GM19372 (cell line): ENCODE results near the gene ZFAND3.

ENCODE experiments used
- ATAC-seq: cut with Tn5 transposase; IDR thresholded peaks from one replicate; pipeline ENCODE4 v1.9.1; 2021; ENCODE audit warnings: mild to moderate bottlenecking, low read depth, moderate library complexity; ENCODE audit not compliant: unreplicated experiment

ZFAND3 gene

DNA sequence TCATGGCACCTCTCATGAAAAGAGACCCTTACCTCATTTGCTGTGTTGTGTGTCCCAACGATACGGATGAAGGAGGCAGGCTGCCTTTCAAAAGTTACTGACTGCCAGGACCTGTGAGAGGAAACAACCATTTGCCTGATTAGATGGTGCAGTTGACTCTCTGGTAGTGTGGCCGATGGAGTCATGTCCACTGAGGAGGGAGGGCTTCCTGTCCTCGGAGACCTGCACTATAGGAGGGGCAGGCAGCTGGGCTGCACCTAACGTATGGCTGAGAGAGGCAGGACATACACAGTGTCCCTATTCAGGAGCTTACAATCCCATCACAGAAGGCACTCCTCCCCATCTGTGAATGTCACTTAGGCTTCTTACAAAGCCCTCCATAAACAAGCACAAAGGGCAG, 373.0 kb downstream of the ZFAND3 start:
- no peak for ATAC-seq

- ATAC-seq: no peak
Measured at GRCh38 chr6:38193051-38193450, 373.5 kb downstream of the ZFAND3 start.

GRCh38 chr6:38193481-38194281, 374.2 kb downstream of the ZFAND3 start:
- ATAC-seq: no peak

GRCh38 chr6:38194282-38194572, 374.7 kb downstream of the ZFAND3 start:
- no peak for ATAC-seq

- ATAC-seq: no peak
Measured at GRCh38 chr6:38194589-38194988, 375.1 kb downstream of the ZFAND3 start.

DNA sequence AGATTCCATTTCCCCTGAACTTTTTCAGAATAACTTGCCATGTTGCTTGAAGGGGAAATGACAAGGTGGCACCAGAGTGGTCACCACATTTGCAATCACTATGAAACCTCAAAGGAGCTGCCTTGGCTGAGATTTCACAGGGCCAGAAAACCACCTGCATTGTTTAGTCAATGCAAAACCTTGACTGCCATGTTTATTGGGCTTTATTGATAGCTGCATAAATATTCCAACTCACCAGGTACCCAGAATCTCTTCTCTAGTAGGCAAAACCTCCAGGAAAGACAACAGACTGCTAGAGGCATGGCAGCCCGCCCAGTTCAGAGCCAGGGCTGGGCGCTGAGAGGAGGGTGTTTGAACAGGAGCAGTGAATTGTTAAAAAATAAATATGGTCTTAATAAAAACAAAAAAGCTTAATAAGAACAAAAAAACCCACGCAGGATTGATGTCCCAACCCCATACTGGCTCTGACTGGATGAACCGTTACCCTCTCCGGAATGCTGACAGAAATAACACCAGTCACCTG, 375.6 kb downstream of the ZFAND3 start:
- no peak for ATAC-seq

- ATAC-seq: no peak
Measured at GRCh38 chr6:38198219-38198618, 378.7 kb downstream of the ZFAND3 start.
